GM21717 (cell line): Measurements from ENCODE around the gene EFNA1.
A peak's percentile ranks its signal among the peaks of the same experiment; 100 is the strongest.
"Not testable (repeated sequence)": the region's sequence is repeated elsewhere in the genome, so short reads cannot be mapped to it uniquely, and the experiment has no call there.

ENCODE experiments used
- ATAC-seq: cut with Tn5 transposase; IDR thresholded peaks from one replicate; pipeline ENCODE4 v1.9.1; 2021; ENCODE audit warnings: mild to moderate bottlenecking, moderate library complexity; ENCODE audit not compliant: unreplicated experiment

EFNA1 gene

GRCh38 chr1:155140630-155140953 lies 12.9 kb downstream of the EFNA1 start:
- ATAC-seq = no peak

- no peak for ATAC-seq
These were observed 14.1 kb downstream of the EFNA1 start for GRCh38 chr1:155141749-155142148.

GRCh38 chr1:155145491-155145890 lies 17.8 kb downstream of the EFNA1 start:
- no peak for ATAC-seq

GRCh38 chr1:155155996-155156643 lies 28.4 kb downstream of the EFNA1 start:
- not testable (repeated sequence) for ATAC-seq

GRCh38 chr1:155158991-155159390 lies 31.3 kb downstream of the EFNA1 start:
- ATAC-seq = no peak

GRCh38 chr1:155160128-155160527 lies 32.5 kb downstream of the EFNA1 start:
- ATAC-seq = no peak

GRCh38 chr1:155162631-155163030 lies 35.0 kb downstream of the EFNA1 start:
- not testable (repeated sequence) for ATAC-seq

GRCh38 chr1:155163785-155164184 lies 36.1 kb downstream of the EFNA1 start:
- not testable (repeated sequence) for ATAC-seq

GRCh38 chr1:155164625-155165024 lies 36.9 kb downstream of the EFNA1 start:
- ATAC-seq = not testable (repeated sequence)

- ATAC-seq = no peak
These were observed 38.4 kb downstream of the EFNA1 start for GRCh38 chr1:155166051-155166470.

- ATAC-seq = no peak
These were observed 38.9 kb downstream of the EFNA1 start for GRCh38 chr1:155166471-155167165.

GRCh38 chr1:155167166-155168104 lies 39.8 kb downstream of the EFNA1 start:
- ATAC-seq = peak; percentile 45

- ATAC-seq = not testable (repeated sequence)
These were observed 40.4 kb downstream of the EFNA1 start for GRCh38 chr1:155168105-155168445.

- no peak for ATAC-seq
These were observed 41.0 kb downstream of the EFNA1 start for GRCh38 chr1:155168456-155169210.

GRCh38 chr1:155169541-155169940 lies 41.9 kb downstream of the EFNA1 start:
- ATAC-seq = no peak

- no peak for ATAC-seq
These were observed 42.6 kb downstream of the EFNA1 start for GRCh38 chr1:155170101-155170785.

- no peak for ATAC-seq
These were observed 43.1 kb downstream of the EFNA1 start for GRCh38 chr1:155170806-155171205.

GRCh38 chr1:155171836-155172731 lies 44.4 kb downstream of the EFNA1 start:
- ATAC-seq = no peak

- ATAC-seq = peak; percentile 52
These were observed 45.2 kb downstream of the EFNA1 start, which contains the start of gene KRTCAP2 for GRCh38 chr1:155172732-155173477. KRTCAP2 (minus strand) TSS chr1:155173304; CDS start chr1:155173224, 80 bp downstream.
